ENCODE measurements around the gene KDM4B.

- TF ChIP-seq, protein P1, sequence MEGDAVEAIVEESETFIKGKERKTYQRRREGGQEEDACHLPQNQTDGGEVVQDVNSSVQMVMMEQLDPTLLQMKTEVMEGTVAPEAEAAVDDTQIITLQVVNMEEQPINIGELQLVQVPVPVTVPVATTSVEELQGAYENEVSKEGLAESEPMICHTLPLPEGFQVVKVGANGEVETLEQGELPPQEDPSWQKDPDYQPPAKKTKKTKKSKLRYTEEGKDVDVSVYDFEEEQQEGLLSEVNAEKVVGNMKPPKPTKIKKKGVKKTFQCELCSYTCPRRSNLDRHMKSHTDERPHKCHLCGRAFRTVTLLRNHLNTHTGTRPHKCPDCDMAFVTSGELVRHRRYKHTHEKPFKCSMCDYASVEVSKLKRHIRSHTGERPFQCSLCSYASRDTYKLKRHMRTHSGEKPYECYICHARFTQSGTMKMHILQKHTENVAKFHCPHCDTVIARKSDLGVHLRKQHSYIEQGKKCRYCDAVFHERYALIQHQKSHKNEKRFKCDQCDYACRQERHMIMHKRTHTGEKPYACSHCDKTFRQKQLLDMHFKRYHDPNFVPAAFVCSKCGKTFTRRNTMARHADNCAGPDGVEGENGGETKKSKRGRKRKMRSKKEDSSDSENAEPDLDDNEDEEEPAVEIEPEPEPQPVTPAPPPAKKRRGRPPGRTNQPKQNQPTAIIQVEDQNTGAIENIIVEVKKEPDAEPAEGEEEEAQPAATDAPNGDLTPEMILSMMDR (conservative IDR thresholded peaks at IDR 0.05): no peak
- no peak for TF ChIP-seq ZFX (IDR thresholded peaks at IDR 0.05)
Measured at GRCh38 chr19:4951656-4952055, 17.3 kb upstream of the KDM4B start.

Measured in C4-2B (cell line).